Ishikawa (cell line): ENCODE data around the gene VIPR2.

Source experiments
- CEBPB ChIP-seq: IDR thresholded peaks from 2 replicates; pipeline ENCODE4 v1.6.1; 2012
- CREB1 ChIP-seq: IDR thresholded peaks from 2 replicates; pipeline ENCODE4 v1.6.1; 2012; ENCODE audit warnings: low read depth
- EGR1 ChIP-seq: IDR thresholded peaks from 2 replicates; pipeline ENCODE4 v1.6.1; 2012
- EP300 ChIP-seq: IDR thresholded peaks from 2 replicates; pipeline ENCODE4 v1.6.1; 2012; ENCODE audit warnings: borderline replicate concordance
- NFIC ChIP-seq: IDR thresholded peaks from 2 replicates; pipeline ENCODE4 v1.6.1; 2012
- RAD21 ChIP-seq: IDR thresholded peaks from 2 replicates; pipeline ENCODE4 v1.6.1; 2012; ENCODE audit warnings: low read depth
- TAF1 ChIP-seq: IDR thresholded peaks from 2 replicates; pipeline ENCODE4 v1.6.1; 2012; ENCODE audit warnings: low read depth, mild to moderate bottlenecking
- TCF12 ChIP-seq: IDR thresholded peaks from 2 replicates; pipeline ENCODE4 v1.6.1; 2012; ENCODE audit warnings: low read depth
- TEAD4 ChIP-seq: IDR thresholded peaks from 2 replicates; pipeline ENCODE4 v1.6.1; 2012
- YY1 ChIP-seq: IDR thresholded peaks from 2 replicates; pipeline ENCODE4 v1.6.1; 2012; ENCODE audit warnings: low read depth
- TF ChIP-seq, protein P1 (sequence below): IDR thresholded peaks from 2 replicates; pipeline ENCODE4 v1.6.1; 2012
- TF ChIP-seq, protein P2 (sequence below): IDR thresholded peaks from 2 replicates; pipeline ENCODE4 v1.6.1; 2012

DNA sequence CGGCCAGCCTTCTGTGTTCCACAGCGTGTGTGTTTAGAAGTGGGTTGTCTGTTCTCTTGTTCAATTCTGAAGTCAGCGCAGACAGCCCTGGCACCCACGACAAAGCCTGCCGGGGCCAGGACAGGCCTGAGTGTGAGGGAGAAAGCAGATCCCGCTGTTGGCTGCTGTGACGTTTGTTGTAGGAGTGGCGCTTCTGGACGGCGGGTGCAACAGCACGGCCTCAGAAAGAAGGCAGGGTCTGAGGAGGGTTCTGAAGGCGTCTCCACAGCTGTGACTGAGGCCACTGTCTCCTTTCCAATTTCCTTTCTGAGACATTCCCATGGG, 76.2 kb downstream of the VIPR2 start:
- no peak for TF ChIP-seq TAF1
- no peak for TF ChIP-seq EP300
- TF ChIP-seq CEBPB = no peak
- TF ChIP-seq TCF12 = no peak
- TF ChIP-seq CREB1 = no peak
- TF ChIP-seq EGR1 = no peak
- TF ChIP-seq, protein P1, sequence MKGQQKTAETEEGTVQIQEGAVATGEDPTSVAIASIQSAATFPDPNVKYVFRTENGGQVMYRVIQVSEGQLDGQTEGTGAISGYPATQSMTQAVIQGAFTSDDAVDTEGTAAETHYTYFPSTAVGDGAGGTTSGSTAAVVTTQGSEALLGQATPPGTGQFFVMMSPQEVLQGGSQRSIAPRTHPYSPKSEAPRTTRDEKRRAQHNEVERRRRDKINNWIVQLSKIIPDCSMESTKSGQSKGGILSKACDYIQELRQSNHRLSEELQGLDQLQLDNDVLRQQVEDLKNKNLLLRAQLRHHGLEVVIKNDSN = no peak
- TF ChIP-seq RAD21 = no peak
- TF ChIP-seq NFIC = no peak
- no peak for TF ChIP-seq YY1
- TF ChIP-seq TEAD4 = no peak
- TF ChIP-seq, protein P2, sequence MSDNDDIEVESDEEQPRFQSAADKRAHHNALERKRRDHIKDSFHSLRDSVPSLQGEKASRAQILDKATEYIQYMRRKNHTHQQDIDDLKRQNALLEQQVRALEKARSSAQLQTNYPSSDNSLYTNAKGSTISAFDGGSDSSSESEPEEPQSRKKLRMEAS = no peak
